Astrocyte of the cerebellum (primary cell): Measurements from ENCODE around the gene KIAA1328.

Experiments used
- DNase-seq: peaks from one replicate; pipeline ENCODE4 v3.0.0-alpha.2; 2011; ENCODE audit warnings: low read depth
- H3K4me3 ChIP-seq: 2 replicates; pipeline ENCODE4 v1.5.1; 2011; ENCODE audit warnings: mild to moderate bottlenecking, low read depth, low read length, moderate library complexity
- CTCF ChIP-seq: IDR thresholded peaks from 2 replicates; pipeline ENCODE4 v1.5.1; 2012; ENCODE audit warnings: low read length, low read depth, moderate library complexity, mild to moderate bottlenecking; ENCODE audit errors: missing control alignments
- in situ Hi-C: cut with HindIII; loops from 2 replicates; pipeline ENCODE4 v1.10.0; 2017; ENCODE audit warnings: low sequenced_read_pairs

KIAA1328 gene

GRCh38 chr18:37170984-37171383, 342.1 kb downstream of the KIAA1328 start:
- TF ChIP-seq CTCF: no peak
- no peak overlapping the region for H3K4me3 ChIP-seq
- in situ Hi-C loops: no loop called here
- no peak for DNase-seq

GRCh38 chr18:37173384-37173783, 344.5 kb downstream of the KIAA1328 start:
- DNase-seq: no peak
- in situ Hi-C loops: no loop called here
- no peak for TF ChIP-seq CTCF
- H3K4me3 ChIP-seq: no peak overlapping the region

GRCh38 chr18:37175727-37176620, 347.0 kb downstream of the KIAA1328 start:
- no peak for TF ChIP-seq CTCF
- no peak for DNase-seq
- no peak overlapping the region for H3K4me3 ChIP-seq
- in situ Hi-C loops: no loop called here

DNA sequence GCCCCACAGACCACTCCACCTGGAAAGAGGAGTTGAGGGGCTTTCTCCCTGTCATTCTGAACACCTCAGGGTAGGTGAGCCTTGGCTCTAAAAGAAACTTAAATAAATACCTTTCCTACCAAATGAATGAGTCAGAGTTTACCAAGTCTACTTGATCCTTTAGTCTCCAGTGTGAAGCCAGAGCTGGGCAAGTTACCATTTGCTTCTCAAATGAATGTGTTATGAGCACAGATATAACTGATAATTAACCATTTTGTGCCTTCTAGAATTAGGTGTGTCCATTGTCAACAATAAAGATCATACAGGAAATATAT, 347.7 kb downstream of the KIAA1328 start:
- in situ Hi-C loops: no loop called here
- no peak overlapping the region for H3K4me3 ChIP-seq

DNA sequence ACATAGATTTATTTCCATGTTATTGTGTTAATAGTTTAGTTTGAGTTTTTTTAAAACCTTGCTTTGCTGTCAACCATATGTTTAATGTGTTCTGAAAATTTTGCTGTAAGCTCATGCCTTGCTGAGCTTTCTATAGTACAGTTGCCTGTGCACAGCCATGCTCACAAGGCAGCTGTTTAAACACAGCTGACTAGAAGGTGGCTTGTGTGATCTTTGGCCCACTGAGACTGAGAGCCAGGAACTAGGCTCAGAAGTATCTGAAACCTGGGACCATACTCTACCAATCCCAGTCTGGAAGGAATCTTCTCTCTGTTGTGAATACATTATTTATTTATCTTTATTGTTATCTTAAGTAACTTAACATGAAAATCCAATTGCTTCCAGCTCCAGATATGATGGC, 350.5 kb downstream of the KIAA1328 start:
- no peak for TF ChIP-seq CTCF
- in situ Hi-C loops: no loop called here

More for the DNA sequence above, 347.7 kb downstream of the KIAA1328 start:
- TF ChIP-seq CTCF: no peak
- DNase-seq: no peak

GRCh38 chr18:37180086-37180485, 351.2 kb downstream of the KIAA1328 start:
- in situ Hi-C loops: no loop called here
- TF ChIP-seq CTCF: no peak
- H3K4me3 ChIP-seq: no peak overlapping the region
- no peak for DNase-seq

More for the DNA sequence above, 350.5 kb downstream of the KIAA1328 start:
- H3K4me3 ChIP-seq: no peak overlapping the region
- DNase-seq: no peak
